ENCODE measurements around the gene SOX13.

GRCh38 chr1:204075890-204076846 is 3.3 kb downstream of the SOX13 start:
- TF ChIP-seq CTCF (optimal IDR thresholded peaks at IDR 0.05 in 1 of 3, IDR thresholded peaks at IDR 0.05 in 1 of 3, conservative IDR thresholded peaks at IDR 0.05 in 1 of 3; ENCODE audit: extremely low read depth in 1 of 3, insufficient read depth in 2 of 3, low read length in 3 of 3) (no peak), EZH2 (IDR thresholded peaks at IDR 0.05; ENCODE audit: low read length) (no peak)
